GM21825 (cell line): Measurements from ENCODE around the gene FAM229A.
"Not testable (repeated sequence)": the region's sequence is repeated elsewhere in the genome, so short reads cannot be mapped to it uniquely, and the experiment has no call there.

ENCODE experiments used
- ATAC-seq: cut with Tn5 transposase; IDR thresholded peaks from one replicate; pipeline ENCODE4 v1.9.1; 2021; ENCODE audit warnings: mild to moderate bottlenecking, moderate library complexity; ENCODE audit not compliant: unreplicated experiment

FAM229A gene, protein sequence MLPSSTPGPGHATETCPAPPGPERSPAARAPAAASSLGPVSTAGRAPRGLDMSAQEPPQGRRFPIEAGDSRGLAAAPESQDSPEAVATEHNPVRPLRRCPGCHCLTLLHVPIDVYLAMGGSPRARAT

DNA sequence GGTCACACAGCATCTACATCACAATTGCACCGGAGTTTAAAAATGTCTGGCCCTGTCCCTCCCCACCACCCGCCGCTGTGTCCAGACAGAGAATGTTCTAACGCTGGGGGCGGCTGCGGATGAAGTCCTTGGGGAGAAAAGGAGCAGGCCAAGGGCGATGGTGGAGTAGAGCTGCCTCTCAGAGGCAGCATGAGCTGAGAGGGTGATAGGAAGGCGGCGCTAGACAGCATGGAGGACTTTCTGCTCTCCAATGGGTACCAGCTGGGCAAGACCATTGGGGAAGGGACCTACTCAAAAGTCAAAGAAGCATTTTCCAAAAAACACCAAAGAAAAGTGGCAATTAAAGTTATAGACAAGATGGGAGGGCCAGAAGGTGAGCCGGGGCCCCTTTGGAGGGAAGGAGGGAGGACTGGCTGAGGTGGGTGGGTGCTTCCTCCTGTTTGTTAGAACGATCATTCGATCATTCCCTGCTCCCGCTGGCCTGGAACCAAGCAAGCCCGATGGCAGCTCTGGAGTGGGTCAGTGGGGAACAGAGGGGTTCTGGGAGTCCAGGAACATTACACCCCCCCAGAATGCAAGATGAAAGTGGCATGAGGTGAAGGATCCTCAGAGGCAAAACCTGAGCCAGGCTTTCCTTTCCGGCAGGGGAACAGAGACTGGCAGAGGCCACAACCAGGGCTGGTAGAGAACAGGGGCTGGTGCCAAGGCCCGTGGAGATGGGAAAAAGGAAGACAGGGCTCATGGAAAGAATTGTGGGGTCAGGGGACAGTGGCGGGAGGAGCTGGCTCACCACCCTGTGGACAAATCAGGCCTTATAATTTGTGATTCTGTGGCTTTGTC is at the start of gene FAM229A, which contains the start of gene TSSK3:
Gene FAM229A, minus strand, starts transcription at position 12 of the 840 bp plus-strand sequence. CDS start 394 bp downstream, outside the sequence.
Gene TSSK3, plus strand, starts transcription at position 66 of the 840 bp plus-strand sequence. Its CDS starts 163 bp downstream, at position 229.
- no peak for ATAC-seq

DNA sequence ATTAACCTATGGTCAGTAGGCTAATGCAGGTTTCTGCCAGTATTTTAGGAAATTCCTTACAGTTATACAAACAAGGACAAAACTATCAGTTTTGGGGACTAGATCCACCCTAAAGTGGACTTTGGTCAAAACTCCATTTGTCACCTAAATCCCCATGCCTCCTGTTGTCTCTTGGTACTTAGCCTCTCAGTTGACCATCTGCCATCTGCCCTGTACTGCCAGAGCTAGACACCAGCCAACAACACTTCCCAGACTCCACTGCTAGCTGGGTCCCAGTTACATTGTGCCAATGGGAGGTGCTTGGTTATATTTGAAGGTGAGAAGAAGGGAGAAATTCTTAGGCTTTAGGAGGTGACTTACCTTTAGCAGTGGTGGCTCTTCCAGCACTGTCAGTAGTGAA is 49.0 kb upstream of the FAM229A start:
- ATAC-seq = no peak

DNA sequence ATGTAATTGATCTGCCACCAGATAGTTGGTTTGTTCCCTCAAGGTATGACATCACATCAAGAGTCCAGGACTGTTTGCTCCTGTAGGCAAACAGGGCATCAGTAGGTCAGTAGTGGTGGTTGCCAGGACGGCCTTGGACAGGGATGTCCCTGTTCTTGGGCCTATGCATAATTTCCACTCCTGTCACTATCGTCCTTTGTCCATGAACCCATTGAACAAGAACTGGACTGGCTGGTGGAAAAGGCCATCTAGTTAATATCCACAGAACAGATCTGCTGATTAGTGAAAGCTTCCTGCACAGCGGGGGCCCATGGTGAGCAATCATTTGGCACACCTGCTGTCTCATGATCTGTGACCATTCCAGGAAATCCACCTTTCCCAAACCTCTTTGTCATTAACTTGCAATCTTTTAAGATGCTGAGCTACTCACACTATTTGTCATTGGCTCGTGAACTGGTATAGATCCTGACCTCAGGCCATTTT is 44.4 kb upstream of the FAM229A start:
- no peak for ATAC-seq

DNA sequence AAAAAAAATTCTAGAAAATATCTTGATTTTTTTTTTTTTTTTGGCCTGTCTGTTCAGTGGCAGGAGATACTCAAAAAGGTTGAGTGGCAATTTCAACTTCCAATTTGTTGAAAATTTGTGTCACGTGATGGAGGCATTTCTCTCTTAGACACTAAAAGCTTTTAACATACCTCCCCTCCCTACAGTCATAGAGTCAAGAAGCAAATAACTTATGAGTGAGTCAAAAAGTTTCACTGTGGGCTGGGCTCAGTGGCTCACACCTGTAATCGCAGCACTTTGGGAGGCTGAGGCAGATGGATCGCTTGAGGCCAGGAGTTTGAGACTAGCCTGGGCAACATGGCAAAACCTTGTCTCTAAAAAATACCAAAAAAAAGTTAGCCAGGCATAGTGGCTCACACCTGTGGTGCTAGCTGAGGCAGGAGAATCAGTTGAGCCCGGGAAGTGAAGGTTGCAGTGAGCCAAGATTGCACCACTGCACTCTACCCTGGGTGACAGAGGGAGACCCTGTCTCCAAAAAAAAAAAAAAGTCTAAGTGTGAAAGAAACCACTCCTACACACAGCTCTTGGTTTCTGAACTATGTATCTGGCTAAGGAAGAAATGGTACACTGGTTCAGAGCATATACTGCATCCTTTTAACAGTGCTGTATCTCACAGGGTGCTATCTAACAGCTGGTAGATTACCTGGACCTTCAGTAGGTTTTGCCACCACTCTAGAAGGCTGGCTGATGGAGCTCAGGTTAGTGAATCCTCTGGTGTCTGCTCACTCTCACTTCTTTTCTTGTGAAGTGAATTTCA is 43.6 kb upstream of the FAM229A start:
- no peak for ATAC-seq

DNA sequence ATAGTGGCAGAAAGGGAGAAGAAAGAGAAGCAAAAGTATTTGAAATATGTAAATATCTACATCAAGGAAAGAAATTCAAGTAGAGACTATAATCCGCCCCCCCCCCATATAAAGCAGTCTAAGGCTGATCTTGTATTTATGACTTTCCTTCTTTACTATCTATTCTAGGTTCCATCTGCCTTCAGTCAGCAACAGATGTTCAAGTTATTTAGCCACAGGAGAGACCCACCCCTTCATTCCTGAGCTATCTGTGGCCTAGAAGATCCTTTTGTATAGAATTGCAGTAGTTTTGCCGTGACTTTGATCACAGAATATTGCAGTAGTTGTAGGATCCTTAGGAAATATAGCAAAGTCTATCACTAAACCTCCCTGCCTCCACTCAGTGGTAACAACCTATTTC is 42.7 kb upstream of the FAM229A start:
- ATAC-seq = no peak

DNA sequence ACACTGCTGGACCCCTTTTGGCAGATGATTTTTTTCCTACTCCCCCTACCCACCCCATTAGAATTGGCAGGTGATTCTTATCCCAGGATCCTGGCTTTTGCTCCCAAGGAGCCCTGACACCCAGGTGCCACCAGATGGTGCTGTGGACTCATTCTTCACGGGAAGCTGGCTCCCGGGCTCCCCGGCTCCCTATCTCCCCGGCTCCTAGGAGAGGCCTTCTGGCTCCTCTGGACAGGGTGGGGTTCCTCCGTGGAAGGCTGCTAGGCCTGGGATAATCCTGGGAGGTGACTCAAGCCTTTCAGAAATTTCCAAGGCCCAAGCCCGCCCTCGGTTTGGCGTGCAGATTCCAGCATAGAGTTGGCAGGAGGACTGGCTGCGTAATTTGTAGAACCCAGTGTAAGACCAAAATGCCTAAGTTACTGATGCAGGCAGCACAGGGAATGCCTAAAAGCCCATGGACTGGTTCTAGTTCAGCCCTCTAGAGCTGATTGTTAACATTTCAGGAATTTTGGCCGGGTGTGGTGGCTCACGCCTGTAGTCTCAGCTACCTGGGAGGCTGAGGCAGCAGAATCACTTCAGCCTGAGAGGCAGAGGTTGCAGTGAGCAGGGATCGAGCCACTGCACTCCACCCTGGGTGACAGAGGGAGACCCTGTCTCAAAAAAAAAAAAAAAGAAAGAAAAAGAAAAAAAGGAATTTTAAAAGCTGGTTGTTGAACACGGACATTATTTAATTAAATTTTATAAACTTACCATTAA is 38.8 kb upstream of the FAM229A start:
- ATAC-seq = no peak

DNA sequence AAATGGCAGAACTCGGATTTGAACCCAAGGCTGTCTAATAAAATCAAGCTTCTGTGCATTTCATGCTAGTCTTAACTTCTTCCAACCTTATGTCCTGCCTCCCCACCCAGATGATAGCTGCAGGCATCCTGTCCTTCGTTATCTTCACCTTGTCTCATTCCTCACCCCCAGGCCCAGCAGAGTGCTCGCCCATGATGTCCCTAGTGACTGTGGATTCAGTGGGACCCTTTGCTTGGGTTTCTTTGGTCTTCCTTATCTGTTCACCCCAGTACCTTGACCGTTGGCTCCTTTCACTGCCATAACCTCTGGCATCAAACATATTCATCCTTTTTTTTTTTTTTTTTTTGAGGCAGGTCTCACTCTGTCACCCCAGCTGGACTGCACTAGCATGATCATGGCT is 37.6 kb upstream of the FAM229A start:
- ATAC-seq = no peak

DNA sequence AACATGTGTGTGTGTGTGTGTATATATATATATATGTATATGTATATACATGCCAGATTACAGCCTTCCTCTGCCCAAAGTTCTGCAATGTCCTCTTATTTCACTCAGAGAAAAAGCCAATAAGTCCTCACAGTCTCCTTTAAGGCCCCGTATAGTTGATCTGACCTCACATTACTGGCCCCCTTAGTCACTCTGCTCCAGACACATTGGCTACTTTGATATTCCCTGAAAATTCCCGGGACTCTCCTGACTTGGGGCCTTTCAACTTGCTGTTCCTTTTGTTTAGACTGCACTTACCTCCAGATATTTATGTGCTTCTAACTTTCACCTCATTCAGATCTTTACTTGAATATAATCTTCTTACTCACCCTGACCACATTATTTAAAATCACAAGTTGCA is 36.1 kb upstream of the FAM229A start:
- no peak for ATAC-seq

DNA sequence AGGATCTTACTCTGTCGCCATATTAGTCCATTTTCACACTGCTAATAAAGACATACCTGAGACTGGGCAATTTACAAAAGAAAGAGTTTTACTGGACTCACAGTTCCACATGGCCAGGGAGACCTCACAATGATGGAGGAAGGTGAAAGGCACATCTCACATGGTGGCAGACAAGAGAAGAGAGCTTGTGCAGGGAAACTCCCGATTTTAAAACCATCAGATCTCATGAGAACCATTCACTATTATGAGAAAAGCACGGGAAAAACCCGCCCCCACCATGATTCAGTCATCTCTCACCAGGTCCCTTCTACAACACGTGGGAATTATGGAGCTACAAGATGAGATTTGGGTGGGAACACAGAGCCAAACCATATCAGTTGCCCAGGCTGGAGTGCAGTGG is 34.2 kb upstream of the FAM229A start:
- ATAC-seq = not testable (repeated sequence)

DNA sequence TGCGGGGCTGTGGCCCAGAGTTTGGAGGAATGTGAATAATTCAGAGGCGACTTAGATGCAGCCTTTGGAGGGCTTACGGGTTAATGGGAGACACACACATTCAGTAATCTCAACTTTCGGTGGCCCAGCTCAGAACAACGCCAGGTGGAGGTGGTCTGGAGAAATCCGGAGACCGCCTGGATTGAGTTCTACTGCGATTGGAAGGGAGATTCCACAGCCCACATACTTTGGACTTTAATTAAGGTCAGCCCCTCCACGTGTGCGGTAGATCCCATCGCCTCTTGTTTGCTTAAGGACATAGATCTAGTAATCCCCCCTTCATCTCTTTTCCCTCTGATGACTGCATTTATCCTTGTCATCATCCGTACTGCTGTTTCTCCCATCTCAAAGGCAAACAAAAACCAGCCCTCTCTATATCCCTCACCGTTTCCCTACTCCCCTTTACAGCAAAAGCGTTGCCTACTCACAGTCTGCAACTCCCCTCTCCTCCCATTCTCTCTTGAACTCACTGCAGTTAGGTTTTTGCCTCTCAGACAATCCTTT is 32.7 kb upstream of the FAM229A start:
- peak; percentile 8 for ATAC-seq

DNA sequence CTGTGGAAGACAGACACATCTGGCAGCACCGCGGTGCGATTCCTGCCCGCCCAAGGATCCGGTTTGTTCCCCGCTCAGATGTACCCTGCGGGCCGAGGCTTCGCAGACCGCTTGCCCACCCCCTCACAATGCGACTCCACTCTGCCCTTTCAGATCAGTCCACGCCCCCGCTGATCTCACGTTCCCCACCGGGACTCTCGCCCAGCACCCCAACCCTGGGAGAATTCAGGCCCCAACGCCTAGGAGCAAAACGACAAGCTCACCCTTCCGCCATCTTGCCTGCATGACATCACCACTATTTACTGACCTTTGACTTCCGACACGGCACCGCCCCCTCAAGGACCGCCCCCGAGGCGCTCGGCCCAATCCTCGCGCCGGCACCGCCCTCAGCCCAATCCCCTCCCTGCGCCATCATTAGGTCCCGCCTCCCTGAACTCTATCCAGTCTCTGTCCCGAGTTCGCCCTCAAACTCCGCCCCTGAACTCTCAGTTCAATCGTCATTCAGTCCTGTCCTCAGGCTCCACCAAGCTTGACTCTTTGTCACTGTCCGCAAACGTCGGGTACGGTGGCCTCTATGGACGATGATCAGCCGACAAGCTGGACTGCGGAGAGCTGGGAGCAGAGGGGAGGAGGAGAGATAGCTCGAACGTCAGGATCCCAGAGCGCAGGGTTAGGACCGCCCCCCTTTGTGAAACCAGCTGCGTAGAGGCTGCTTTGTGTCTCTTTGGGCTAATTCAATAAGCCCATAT is 32.0 kb upstream of the FAM229A start, which contains the start of gene BSDC1:
Gene BSDC1, minus strand, starts transcription at position 301 of the 749 bp plus-strand sequence. Its CDS starts 27 bp downstream, at position 274.
- peak; percentile 93 for ATAC-seq

DNA sequence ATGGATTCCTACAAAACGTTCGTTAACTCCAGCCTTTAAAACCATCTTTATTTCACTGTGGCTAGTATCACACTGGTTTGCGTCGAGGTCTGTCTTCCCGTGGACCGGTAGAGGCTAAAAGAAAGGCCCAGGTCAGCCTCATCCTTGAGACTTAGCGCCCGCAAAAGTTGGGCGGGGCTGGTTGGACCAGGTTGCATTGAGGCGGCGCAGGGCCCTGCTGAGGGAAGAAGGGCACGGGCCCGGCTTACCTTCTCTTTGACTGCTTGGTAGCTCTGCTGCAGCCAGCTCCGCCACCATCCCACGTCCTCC is 31.5 kb upstream of the FAM229A start:
- peak; percentile 10 for ATAC-seq

DNA sequence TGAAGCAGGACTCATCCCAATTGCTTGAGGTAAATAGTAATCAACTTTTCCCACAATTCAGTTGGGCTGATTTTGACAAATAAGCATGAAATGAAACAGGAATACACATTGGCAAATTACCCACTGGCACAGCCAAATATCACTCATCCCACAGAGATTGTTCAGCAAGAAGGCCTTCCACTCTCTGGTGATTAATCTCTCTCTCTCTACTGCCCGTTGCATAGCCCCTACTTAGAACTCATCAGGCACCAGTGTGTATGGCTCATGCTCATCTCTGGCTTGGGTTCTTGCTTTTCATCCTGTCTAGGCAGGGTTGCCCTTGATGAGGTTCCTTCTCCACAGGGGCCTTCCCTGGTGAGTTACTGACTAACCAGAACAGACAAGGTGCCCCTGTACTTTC is 30.9 kb upstream of the FAM229A start:
- no peak for ATAC-seq

DNA sequence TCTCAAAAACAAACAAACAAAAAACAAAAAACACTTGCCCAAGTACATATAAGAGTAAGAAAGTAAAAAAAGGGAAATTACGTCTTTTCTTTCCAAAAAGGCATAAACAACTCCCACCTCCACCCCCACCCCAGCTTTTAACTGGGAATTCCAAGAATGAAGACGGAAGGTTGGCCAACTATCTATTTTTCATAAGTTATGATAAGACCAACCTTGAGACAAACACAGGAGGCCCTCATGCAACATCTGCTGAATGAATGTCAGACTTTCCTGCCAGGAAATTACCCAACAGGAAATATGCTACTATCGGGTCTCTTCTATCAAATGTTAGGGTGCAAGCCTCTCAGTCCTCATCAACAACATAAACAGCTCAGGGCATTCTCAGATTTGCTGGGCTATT is 30.0 kb upstream of the FAM229A start:
- ATAC-seq = no peak

DNA sequence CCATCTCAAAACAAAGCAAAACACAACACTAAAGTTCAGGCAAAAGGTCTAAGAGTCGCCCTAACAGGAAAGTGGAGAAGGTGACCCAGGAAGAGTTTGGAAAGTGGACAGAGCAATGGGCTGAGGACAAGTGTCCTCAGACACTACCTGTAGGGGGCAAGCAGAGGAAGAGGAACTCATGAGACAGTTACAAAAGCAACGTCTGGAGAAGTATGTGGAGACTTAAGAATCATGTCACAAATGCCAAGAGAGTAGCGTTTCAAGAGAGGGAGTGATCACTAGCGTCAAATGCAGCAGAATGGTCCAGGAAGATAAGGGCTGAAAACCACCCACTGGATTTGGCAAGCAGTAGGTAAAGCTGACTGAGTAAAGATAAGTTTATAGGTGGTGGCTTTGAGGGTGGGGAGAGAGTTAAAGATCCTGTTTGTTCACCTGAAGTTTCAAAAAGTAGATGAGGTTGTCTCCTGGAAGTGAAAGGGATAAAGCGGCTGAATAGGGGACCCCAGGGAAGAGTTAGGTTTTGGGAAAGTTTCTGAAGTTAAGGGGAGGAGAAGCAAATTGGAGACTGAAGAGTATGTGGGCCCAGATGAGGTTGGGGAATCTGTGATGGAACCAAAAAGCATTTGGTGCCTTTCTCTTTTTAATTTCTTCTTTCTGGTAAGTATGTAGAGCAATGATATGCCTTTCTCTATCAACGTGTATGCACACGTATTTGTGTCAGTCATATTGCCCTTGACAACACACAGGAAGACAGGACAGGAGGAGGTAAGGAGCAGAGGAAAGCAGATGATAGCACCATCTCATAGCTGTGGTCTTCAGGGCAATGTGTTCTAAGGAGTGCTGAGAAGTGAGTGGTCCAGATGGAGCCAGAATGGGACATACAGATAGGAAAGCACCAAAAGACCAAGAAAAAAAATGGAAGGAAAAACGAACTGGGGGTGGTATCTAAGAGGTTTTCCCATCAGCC is 28.9 kb upstream of the FAM229A start:
- ATAC-seq = no peak

DNA sequence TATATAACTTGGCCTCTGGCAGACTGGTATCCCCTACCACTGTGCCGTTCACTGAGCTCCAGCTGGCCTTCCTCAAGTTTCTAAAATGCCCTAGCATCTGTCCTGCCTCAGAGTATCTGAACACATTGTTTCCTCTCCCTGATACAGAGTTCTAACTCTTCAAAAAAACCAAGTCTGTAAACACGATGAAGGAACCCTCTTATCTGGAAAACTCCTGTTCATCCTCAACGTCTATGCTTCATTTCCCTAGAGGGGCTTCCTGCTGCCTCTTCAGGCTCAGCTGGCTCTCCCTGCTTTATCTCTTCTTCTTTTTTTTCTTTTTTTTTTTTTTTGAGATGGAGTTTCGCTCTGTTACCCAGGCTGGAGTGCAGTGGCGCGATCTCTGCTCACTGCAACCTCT is 26.4 kb upstream of the FAM229A start:
- ATAC-seq = no peak

DNA sequence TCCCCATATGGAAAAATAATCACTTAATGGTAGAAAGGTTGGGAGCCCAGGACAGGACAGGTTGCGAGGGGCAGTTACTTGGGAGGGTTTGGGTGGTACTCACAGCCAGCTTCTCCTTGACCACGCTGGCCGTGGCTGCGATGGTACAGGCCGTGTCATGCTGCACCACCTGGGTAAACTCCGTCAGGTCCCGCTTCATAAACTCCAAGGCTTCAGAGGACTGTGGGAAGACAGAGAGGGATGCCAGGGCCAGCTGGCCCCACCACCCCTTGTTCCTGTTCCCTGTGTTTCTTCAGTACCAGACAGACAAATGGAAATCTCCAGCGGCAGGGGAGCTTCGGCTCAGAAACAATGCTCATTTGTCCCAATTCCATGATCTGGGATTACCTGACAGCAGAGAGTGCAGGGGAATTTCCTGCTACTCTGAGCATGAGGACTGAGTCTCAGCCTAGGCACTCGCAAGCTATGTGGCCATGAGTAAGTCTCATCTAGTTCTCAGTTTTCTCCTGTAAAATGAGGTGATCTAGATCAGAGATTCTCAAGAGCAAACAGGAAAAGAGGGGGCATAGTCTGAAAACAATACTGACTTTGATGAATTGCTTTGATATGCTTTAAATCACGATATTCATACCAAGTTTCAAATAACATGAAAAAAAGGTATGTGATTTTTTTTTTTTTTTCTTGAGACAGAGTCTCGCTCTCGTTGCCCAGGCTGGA is 24.5 kb upstream of the FAM229A start:
- ATAC-seq = no peak

DNA sequence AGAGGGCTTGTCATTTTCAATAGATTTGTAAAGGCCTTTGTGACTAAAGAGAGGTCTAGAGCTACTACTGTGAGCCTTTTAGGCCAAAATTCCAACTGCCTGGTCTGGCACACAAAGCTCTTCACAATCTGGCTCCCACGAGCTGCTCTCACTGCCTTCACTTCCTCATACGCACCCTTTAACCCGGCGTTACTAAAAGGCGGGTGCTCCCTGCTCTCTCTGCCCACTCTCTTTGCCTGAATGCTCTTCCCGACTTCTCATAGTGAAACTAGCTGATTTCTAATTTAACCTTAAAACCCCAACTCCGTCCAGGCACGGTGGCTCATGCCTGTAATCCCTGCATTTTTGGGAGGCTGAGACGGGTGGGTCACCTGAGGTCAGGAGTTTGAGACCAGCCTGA is 17.8 kb upstream of the FAM229A start:
- ATAC-seq = no peak
